H1 (cell line): ENCODE results near the gene TXNDC11. TPM values are rescaled to one million over a fixed set of nuclear protein-coding genes. Genes with fewer than 3 reads are reported as not detected.

Experiments
- CTBP2 ChIP-seq: IDR thresholded peaks from 2 replicates; pipeline ENCODE4 v1.7.0; 2011; ENCODE audit warnings: borderline replicate concordance, mild to moderate bottlenecking, moderate library complexity, mixed read lengths, low read length; ENCODE audit not compliant: insufficient read depth, insufficient read length
- EP300 ChIP-seq, 2 experiments: IDR thresholded peaks; 1 replicate in 1 of 2; 2 replicates in 1 of 2; pipeline ENCODE4 v1.6.1; 2011 to 2012; ENCODE audit warnings: low read depth in 2 of 2, low read length in 2 of 2, mild to moderate bottlenecking in 2 of 2, borderline replicate concordance in 1 of 2, inconsistent platforms in 1 of 2, moderate library complexity in 1 of 2
- NRF1 ChIP-seq: IDR thresholded peaks from 2 replicates; pipeline ENCODE4 v1.6.1; 2011; ENCODE audit warnings: mild to moderate bottlenecking, low read depth, low read length, improper control_type of control experiment
- TAF1 ChIP-seq: IDR thresholded peaks from 2 replicates; pipeline ENCODE4 v1.6.1; 2011; ENCODE audit warnings: mild to moderate bottlenecking, low read depth, low read length
- polyA plus RNA-seq, 7 experiments: library from polyadenylated mRNA; depleted of rRNA in 3 of 7; stranded (reverse) in 5 of 7; unstranded in 2 of 7; fragments of >200 nt in 5 of 7; fragments of 200-250 nt in 2 of 7; gene quantifications; 1 replicate in 5 of 7; 2 replicates in 1 of 7; 4 replicates in 1 of 7; pipeline versions ENCODE4 v1.2.1 to v1.2.3, GENCODE V29; 2011 to 2013; ENCODE audit warnings: missing spikeins in 2 of 7, mixed read lengths in 2 of 7
- total RNA-seq: library from RNA; stranded (reverse); fragmentation: NEBNext Ultra II Directional; extraction: Animal tissue kit (Norgen Biotek cat#: 25700); gene quantifications from 2 replicates; pipeline ENCODE4 v1.2.1, GENCODE V29; 2021
- TF ChIP-seq, protein P1 (sequence below): IDR thresholded peaks from 2 replicates; pipeline ENCODE4 v1.6.1; 2012; ENCODE audit warnings: low read length, inconsistent platforms

The TXNDC11 gene
- total and polyA plus RNA-seq, 2 of the 8 experiments (the other 6 are each of a cell fraction or from before 2014, with no cell fraction given): 13.5 to 13.8 TPM

DNA sequence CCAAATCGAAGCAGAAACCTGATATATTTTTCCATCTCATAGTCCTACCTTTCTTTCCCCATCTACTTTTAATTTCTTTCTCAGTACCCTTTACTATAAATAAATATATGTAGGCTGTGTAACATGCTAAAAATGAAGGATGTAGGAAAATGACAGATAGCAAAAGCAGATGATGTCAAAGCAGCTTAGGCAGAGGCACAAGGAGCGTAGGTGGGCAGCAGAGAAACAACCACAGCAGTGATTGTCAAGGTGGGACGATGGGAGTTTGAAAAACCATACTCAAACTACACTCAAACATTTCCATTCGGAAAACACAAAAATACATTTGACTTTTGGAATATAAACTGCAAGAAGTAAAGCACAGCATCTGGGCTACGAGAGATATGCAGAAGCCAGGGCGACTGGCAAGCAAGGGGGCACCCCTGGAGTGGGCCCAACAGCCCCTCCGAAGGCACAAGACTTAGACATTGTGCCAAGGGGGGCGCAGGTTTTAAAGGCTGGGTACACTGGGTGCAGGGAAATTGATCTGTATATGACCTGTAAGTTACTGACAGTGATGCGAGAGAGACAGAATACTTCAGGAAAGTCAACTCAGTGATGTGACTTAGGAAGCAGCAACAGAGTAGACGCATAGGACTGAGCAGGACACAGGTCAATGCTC is 43.3 kb downstream of the TXNDC11 start (continued):
- TF ChIP-seq, protein P1, sequence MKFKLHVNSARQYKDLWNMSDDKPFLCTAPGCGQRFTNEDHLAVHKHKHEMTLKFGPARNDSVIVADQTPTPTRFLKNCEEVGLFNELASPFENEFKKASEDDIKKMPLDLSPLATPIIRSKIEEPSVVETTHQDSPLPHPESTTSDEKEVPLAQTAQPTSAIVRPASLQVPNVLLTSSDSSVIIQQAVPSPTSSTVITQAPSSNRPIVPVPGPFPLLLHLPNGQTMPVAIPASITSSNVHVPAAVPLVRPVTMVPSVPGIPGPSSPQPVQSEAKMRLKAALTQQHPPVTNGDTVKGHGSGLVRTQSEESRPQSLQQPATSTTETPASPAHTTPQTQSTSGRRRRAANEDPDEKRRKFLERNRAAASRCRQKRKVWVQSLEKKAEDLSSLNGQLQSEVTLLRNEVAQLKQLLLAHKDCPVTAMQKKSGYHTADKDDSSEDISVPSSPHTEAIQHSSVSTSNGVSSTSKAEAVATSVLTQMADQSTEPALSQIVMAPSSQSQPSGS: no peak
- TF ChIP-seq CTBP2 (no peak), TAF1 (no peak), NRF1 (no peak), EP300 (IDR thresholded peaks at IDR 0.05; ENCODE audit: borderline replicate concordance in 1 of 2, low read depth in 2 of 2, low read length in 2 of 2) (no peak)
